Muscle layer of duodenum (tissue), 2 donors: ENCODE data around the gene EMB.
A peak's percentile ranks its signal among the peaks of the same experiment; 100 is the strongest.
"Not testable (repeated sequence)": the region's sequence is repeated elsewhere in the genome, so short reads cannot be mapped to it uniquely, and the experiment has no call there.

Experiments used
- H3K27ac ChIP-seq: one replicate; pipeline ENCODE4 v1.7.0; 2013; ENCODE audit warnings: mild to moderate bottlenecking, low read length
- H3K27me3 ChIP-seq: one replicate; pipeline ENCODE4 v1.7.0; 2013; ENCODE audit warnings: low read depth, mild to moderate bottlenecking, control low read depth, low read length
- H3K36me3 ChIP-seq, 2 donors: one replicate each; pipeline ENCODE4 v1.7.0; 2013; ENCODE audit warnings: low read length in 2 of 2, control low read depth in 1 of 2, mild to moderate bottlenecking in 1 of 2; ENCODE audit not compliant: insufficient read depth in 2 of 2, control insufficient read depth in 1 of 2
- H3K4me1 ChIP-seq, 2 donors: one replicate each; pipeline ENCODE4 v1.7.0; 2013; ENCODE audit warnings: low read length in 2 of 2, mild to moderate bottlenecking in 2 of 2, control low read depth in 1 of 2, moderate library complexity in 1 of 2; ENCODE audit not compliant: insufficient read depth in 2 of 2, control insufficient read depth in 1 of 2
- H3K4me3 ChIP-seq, 2 donors: one replicate each; pipeline ENCODE4 v1.7.0; 2013; ENCODE audit warnings: low read length in 2 of 2, low read depth in 1 of 2, mild to moderate bottlenecking in 1 of 2
- H3K9me3 ChIP-seq, 2 donors: one replicate each; pipeline ENCODE4 v1.7.0; 2013; ENCODE audit warnings: low read length in 2 of 2, control low read depth in 1 of 2, mild to moderate bottlenecking in 1 of 2; ENCODE audit not compliant: control insufficient read depth in 1 of 2
- donor health status: healthy.

EMB gene

DNA sequence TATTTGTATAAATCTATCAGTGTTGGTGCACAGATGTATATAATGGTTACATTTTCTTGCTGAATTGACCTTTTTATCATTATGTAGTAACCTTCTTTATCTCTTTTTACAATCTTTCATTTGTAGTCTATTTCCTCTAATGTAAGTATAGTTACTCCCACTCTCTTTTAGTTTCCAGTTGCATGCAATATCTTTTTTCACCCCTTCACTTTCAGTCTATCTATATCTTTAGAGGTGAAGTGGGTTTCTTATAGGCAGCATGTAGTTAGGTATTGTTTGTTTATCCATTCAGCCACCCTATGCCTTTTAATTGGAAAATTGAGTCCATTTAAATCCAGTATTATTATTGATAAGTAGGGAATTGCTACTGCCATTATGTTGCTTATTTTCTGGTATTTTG lies 6.1 kb upstream of the EMB start:
- H3K36me3 ChIP-seq = no peaks in the 10 kb centered on the region
- no peaks in the 10 kb centered on the region for H3K27me3 ChIP-seq
- H3K9me3 ChIP-seq = no peaks in the 10 kb centered on the region
- H3K4me3 ChIP-seq = no peak overlapping the region
- H3K4me1 ChIP-seq = no peaks in the 10 kb centered on the region
- H3K27ac ChIP-seq = no peak overlapping the region

DNA sequence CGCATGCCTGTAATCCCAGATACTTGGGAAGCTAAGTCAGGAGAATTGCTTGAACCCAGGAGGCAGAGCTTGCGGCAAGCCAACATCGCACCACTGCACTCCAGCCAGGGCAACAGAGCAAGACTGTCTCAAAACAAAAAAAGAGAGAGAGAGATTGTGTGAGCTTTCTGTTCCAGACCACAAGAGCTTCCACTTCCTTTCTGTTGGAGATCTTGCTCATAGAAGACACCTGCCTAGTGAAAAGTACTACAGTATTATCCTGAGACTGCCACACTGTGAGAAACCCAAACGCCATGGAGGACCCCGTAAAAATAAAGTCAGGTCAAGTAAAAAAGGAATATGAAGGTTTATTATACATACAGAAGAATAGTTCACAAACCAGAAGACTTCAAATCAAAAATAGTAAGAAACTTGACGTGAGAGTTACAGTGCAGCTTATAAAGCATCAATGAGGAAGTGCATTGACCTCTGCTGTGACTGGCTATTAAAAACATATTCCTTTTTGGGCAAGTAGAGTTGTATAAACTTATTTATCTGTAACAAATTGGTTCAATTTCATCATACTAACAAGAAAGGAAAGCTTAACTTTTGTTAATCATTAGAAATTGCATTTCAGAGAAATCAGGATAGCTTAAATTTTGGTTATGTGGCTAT lies 4.3 kb upstream of the EMB start:
- Histone ChIP-seq H3K27ac (no peak overlapping the region), H3K27me3 (no peaks in the 10 kb centered on the region), H3K9me3 (no peaks in the 10 kb centered on the region), H3K36me3 (no peaks in the 10 kb centered on the region), H3K4me1 (peaks cover 0 to 7% of the 10 kb centered on the region in 2 donors), H3K4me3 (no peak overlapping the region)

DNA sequence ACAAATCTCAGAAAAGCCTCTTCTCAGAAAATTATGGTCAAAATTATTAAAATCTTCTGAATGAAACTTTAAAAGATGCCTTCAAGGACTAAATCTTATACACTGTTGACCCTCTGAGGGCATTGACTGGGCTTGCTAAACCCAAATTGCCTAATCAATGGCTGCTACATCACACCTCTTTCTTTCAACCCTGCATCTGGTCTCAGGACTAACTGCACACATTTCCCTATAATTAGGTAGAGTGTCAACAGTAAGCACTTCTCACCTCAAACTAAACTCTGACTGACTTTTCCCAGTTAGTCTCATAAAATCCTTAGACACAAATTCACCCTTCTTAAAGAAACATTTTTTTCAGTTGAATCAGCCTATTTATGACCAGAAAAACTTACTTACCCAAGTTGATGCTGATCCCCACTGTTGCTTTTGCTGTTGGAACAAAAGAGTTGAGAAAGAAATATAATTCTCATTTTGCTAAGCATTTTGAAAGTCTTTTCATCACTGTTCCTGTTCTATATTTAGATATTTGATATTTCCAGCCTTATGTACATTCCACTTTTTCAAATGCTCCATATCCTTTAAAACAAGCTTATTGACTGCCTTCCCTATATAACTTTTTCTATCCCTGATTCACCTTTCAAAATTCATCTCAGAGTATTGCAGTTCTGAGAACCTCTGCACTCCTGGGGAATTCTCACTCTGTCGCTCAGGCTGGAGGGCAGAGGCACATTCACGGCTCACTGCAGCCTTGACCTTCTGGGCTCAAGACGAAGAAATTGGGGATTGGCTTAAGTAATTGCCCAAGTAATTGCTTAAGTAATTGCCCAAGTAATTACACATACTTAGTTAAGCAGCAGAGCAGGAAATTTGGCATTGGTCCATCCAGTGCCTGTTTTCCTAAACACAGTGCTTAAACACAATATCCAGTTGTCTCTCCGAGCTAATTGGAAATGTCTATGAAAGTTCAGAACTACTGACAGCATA lies 1.8 kb upstream of the EMB start:
- H3K9me3 ChIP-seq, H3K4me3 ChIP-seq, H3K27me3 ChIP-seq, H3K27ac ChIP-seq, H3K36me3 ChIP-seq, H3K4me1 ChIP-seq: not testable (repeated sequence)

DNA sequence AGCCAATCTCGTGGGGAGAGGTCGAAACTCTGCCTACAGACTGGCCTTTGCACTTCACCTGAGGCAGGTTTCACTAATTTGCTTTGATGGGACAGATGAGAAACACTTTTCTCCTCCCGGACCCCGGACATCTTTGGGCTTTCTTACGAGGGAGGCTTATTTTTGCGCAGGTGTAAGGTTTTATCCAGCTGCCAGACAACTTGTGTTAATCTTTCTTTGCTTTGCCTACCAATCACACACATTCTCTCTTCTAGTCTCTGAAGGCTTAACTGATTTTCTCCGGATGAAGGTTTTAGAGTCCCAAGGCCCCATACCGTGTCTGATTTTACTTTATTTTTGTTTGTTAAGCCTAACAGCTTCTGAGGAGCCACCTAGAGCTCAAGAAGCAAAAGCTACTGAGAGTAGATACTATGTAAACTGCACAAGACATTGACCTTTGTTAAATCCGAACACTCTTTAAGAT lies 436 bp upstream of the EMB start:
- Histone ChIP-seq H3K9me3 (no peaks in the 10 kb centered on the region), H3K4me1 (peaks cover 0 to 7% of the 10 kb centered on the region in 2 donors), H3K36me3 (no peaks in the 10 kb centered on the region), H3K27ac (peak overlapping the region; percentile 39), H3K4me3 (peak overlapping the region; percentile 52 to 75), H3K27me3 (no peaks in the 10 kb centered on the region)

DNA sequence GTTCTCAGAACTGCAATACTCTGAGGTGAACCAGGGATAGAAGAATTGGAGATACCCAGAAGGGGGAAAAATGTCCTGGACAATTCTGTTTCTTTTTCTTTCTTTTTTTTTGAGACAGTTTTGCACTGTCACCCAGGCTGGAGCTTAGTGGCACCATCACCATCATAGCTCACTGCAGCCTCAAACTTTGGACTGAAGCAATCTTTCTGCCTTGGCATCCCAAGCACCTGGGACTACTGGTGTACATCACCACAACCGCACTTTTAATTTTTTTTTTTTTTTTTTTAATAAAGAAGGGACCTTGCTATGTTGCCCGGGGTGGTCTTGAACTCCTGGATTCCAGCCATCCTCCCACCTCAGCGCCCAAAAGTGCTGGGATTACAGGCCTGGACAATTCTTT lies 1.9 kb downstream of the EMB start:
- Histone ChIP-seq H3K27ac (no peak overlapping the region), H3K9me3 (no peaks in the 10 kb centered on the region), H3K27me3 (no peaks in the 10 kb centered on the region), H3K36me3 (no peaks in the 10 kb centered on the region), H3K4me1 (peaks cover 0 to 7% of the 10 kb centered on the region in 2 donors), H3K4me3 (no peak overlapping the region)

DNA sequence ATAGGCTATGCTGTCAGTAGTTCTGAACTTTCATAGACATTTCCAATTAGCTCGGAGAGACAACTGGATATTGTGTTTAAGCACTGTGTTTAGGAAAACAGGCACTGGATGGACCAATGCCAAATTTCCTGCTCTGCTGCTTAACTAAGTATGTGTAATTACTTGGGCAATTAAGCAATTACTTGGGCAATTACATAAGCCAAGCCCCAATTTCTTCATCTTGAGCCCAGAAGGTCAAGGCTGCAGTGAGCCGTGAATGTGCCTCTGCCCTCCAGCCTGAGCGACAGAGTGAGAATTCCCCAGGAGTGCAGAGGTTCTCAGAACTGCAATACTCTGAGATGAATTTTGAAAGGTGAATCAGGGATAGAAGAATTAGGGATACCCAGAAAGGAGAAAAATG lies 3.0 kb downstream of the EMB start:
- H3K27me3 ChIP-seq, H3K9me3 ChIP-seq, H3K4me1 ChIP-seq, H3K27ac ChIP-seq, H3K4me3 ChIP-seq, H3K36me3 ChIP-seq: not testable (repeated sequence)

DNA sequence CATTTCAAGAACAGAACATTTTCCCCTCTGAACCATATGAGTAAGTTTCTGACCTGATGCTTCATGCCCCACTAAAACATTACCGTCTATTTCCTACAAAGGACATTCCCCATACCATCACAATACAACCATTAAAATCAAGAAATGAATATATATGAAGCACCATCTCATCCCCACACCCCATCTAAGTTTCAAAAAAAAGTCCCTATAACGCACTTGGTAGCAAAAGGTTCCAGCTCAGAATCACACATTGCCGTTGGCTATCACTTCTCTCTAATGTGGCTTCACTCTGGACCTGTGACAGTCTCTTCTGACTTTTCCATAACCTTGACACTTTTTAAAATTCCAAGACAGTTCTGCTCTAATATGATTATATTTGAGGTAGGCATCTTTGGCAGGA lies 5.9 kb downstream of the EMB start:
- Histone ChIP-seq H3K36me3 (no peaks in the 10 kb centered on the region), H3K27me3 (no peaks in the 10 kb centered on the region), H3K27ac (no peak overlapping the region), H3K9me3 (no peaks in the 10 kb centered on the region), H3K4me3 (no peak overlapping the region), H3K4me1 (no peaks in the 10 kb centered on the region)

DNA sequence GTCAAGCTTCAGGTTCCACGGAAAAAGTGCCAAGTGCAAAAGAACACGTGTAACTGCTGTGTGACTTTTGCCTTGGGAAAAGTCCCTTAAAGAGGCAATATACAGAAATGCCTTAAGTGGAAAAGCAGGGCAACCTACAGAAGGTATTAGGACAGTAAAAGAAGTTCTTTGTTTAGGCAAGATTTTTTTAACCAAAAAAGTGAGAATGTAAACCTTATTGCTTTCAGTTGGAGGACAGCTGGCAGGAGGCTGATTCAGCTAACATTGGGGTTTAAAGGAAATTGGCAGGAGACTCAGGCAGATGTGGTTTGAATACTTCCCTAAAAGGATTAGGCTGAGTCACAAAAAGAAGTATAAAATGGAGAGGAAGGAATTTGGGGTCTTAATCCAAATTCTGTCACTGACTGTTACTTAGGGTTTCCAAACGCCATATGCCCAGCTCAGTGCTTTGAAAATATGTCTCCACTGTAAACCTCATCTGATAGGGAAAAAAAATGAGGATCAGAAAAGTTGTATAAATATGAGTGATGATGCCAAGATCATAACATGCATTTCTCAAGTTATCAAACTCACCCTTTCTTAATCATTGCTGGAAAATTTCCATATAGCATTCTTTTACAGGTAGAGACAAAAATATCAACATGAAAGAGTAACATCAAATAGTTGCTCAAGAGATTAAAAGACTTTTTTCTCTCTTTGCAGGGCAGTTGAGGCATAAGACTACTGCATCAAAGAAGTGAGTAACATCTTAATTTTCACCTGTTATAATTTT lies 9.8 kb downstream of the EMB start:
- not testable (repeated sequence) for H3K27me3 ChIP-seq, H3K4me3 ChIP-seq, H3K4me1 ChIP-seq, H3K36me3 ChIP-seq, H3K27ac ChIP-seq, H3K9me3 ChIP-seq

DNA sequence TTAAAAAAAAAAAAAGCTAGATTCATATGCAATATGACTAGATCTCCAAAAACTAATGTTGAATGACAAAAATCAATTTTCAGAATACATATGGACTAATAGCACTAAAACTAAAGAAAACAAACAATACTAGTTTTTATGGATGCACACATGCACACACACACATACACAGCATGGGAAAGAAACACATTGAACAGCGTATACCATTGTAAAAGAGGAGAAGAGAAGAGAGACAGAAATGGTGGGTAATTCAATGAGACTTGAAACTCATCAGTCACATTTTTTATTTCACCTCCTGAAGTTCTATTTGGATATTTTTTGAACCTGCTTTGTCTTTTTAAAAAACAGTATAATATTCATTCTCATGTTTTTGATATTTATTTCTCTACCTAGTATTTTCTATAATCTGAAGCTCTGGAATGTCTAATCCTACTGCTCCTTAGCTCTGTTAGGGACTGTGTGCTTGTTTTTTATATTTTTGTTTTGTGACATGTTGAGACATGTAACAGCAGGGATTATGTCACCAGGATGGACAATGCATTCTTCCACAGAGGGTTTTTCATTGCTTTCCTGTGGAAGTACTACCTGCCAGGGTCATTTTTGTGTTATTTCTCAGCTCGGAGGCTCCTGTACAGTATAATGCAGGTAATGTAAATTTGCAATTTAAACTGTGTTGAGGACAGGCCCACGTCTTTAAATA lies 17.8 kb downstream of the EMB start:
- not testable (repeated sequence) for H3K4me1 ChIP-seq, H3K36me3 ChIP-seq, H3K27ac ChIP-seq, H3K4me3 ChIP-seq, H3K27me3 ChIP-seq, H3K9me3 ChIP-seq

DNA sequence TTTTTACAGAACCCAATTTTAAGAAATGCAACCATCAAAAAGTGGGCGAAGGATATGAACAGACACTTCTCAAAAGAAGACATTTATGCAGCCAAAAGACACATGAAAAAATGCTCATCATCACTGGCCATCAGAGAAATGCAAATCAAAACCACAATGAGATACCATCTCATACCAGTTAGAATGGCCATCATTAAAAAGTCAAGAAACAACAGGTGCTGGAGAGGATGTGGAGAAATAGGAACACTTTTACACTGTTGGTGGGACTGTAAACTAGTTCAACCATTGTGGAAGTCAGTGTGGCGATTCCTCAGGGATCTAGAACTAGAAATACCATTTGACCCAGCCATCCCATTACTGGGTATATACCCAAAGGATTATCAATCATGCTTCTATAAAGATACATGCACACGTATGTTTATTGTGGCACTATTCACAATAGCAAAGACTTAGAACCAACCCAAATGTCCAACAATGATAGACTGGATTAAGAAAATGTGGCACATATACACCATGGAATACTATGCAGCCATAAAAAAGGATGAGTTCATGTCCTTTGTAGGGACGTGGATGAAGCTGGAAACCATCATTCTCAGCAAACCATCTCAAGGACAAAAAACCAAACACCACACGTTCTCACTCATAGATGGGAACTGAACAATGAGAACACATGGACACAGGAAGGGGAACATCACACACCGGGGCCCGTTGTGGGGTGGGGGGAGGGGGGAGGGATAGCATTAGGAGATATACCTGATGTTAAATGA lies 19.7 kb downstream of the EMB start:
- not testable (repeated sequence) for H3K4me3 ChIP-seq, H3K36me3 ChIP-seq, H3K4me1 ChIP-seq, H3K9me3 ChIP-seq, H3K27ac ChIP-seq, H3K27me3 ChIP-seq
